Nephron (organoid): Measurements from ENCODE around the gene GHDC.

Experiments
- H3K27ac Mint-ChIP-seq, 3 experiments: 2 replicates each; pipeline ENCODE4 v1.8.0; 2020; ENCODE audit warnings: mixed read lengths in 3 of 3, mild to moderate bottlenecking in 2 of 3, moderate library complexity in 1 of 3
- H3K27me3 Mint-ChIP-seq: 2 replicates; pipeline ENCODE4 v1.8.0; 2021; ENCODE audit warnings: low read depth, mild to moderate bottlenecking, moderate library complexity, mixed read lengths
- H3K36me3 Mint-ChIP-seq: 2 replicates; pipeline ENCODE4 v1.8.0; 2020; ENCODE audit warnings: low read depth, mixed read lengths
- H3K4me1 Mint-ChIP-seq: 2 replicates; pipeline ENCODE4 v1.8.0; 2020; ENCODE audit warnings: mixed read lengths
- H3K4me3 Mint-ChIP-seq, 3 experiments: 2 replicates each; pipeline ENCODE4 v1.8.0; 2020; ENCODE audit warnings: mild to moderate bottlenecking in 3 of 3, mixed read lengths in 3 of 3, moderate library complexity in 2 of 3
- H3K9me3 Mint-ChIP-seq: 2 replicates; pipeline ENCODE4 v1.8.0; 2020; ENCODE audit warnings: mixed read lengths
- TF ChIP-seq, protein P1 (sequence below), 3 experiments: fragments of 200-600 bp; sonication (generic); IDR thresholded peaks; one replicate each; pipeline ENCODE4 v1.5.0; 2021; ENCODE audit warnings: antibody characterized with exemption in 3 of 3; ENCODE audit not compliant: unreplicated experiment in 3 of 3

Gene GHDC

DNA sequence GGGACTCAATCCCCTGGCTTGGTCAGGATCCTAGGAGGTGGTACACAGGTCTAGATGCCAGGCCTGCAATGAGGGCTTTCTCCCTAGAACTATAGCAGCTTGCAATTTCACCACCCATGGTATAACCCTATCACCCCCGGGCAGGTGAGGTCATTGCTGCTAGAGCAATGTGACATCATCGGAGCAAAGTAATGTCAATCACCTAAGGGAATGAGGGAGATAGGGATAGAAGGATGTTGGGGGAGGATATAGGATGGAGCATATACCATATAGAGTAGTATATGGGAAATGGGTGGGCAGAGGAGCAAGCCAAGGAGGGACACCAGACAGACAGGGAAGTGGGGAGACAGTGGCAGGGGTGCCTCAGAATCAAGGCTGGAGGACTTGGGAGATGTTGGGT lies 16.6 kb downstream of the GHDC start:
- no peaks in the 10 kb centered on the region for H3K36me3 Mint-ChIP-seq
- H3K27me3 Mint-ChIP-seq: peaks cover 74% of the 10 kb centered on the region
- H3K4me1 Mint-ChIP-seq: no peaks in the 10 kb centered on the region
- no peaks in the 10 kb centered on the region for H3K9me3 Mint-ChIP-seq
- H3K4me3 Mint-ChIP-seq: no peak overlapping the region
- no peak overlapping the region for H3K27ac Mint-ChIP-seq
- TF ChIP-seq, protein P1, sequence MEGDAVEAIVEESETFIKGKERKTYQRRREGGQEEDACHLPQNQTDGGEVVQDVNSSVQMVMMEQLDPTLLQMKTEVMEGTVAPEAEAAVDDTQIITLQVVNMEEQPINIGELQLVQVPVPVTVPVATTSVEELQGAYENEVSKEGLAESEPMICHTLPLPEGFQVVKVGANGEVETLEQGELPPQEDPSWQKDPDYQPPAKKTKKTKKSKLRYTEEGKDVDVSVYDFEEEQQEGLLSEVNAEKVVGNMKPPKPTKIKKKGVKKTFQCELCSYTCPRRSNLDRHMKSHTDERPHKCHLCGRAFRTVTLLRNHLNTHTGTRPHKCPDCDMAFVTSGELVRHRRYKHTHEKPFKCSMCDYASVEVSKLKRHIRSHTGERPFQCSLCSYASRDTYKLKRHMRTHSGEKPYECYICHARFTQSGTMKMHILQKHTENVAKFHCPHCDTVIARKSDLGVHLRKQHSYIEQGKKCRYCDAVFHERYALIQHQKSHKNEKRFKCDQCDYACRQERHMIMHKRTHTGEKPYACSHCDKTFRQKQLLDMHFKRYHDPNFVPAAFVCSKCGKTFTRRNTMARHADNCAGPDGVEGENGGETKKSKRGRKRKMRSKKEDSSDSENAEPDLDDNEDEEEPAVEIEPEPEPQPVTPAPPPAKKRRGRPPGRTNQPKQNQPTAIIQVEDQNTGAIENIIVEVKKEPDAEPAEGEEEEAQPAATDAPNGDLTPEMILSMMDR (IDR thresholded peaks at IDR 0.05; ENCODE audit: unreplicated experiment in 3 of 3): no peak

GRCh38 chr17:42174126-42174783 lies 20.0 kb downstream of the GHDC start:
- Mint-ChIP-seq H3K4me1 (no peaks in the 10 kb centered on the region), H3K36me3 (no peaks in the 10 kb centered on the region), H3K4me3 (no peak overlapping the region), H3K27ac (no peak overlapping the region), H3K9me3 (no peaks in the 10 kb centered on the region), H3K27me3 (peaks cover 54% of the 10 kb centered on the region)
- TF ChIP-seq, protein P1 (IDR thresholded peaks at IDR 0.05; ENCODE audit: unreplicated experiment in 3 of 3): no peak

- H3K36me3 Mint-ChIP-seq: no peaks in the 10 kb centered on the region
- H3K27ac Mint-ChIP-seq: no peak overlapping the region
- peaks cover 37% of the 10 kb centered on the region for H3K27me3 Mint-ChIP-seq
- no peak overlapping the region for H3K4me3 Mint-ChIP-seq
- no peaks in the 10 kb centered on the region for H3K9me3 Mint-ChIP-seq
- TF ChIP-seq, protein P1 (IDR thresholded peaks at IDR 0.05; ENCODE audit: unreplicated experiment in 3 of 3): no peak
- no peaks in the 10 kb centered on the region for H3K4me1 Mint-ChIP-seq
Measured at GRCh38 chr17:42171831-42172230, 22.5 kb downstream of the GHDC start.

DNA sequence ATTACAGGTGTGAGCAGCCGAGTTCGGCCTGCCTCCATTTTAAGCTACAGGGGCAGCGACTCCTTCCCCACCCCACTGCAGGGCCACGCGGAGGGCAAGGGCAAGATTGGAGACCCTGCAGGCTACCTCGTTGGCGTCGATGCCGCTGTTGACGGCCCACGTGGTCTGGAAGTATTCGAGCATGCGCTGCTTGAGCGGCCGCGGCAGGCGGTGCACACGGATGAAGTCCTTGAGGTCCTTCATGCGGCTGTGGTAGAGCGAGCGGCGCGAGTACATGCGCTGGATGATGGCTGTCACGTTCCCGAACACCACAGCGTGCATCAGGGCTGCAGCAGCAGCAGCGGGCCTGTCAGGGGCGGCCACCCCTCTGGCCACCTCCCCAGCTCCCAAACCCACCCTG lies 24.9 kb downstream of the GHDC start:
- TF ChIP-seq, protein P1 (IDR thresholded peaks at IDR 0.05; ENCODE audit: unreplicated experiment in 3 of 3): no peak
- peaks cover 26% of the 10 kb centered on the region for H3K27me3 Mint-ChIP-seq
- H3K9me3 Mint-ChIP-seq: no peaks in the 10 kb centered on the region
- H3K27ac Mint-ChIP-seq: no peak overlapping the region
- no peak overlapping the region for H3K4me3 Mint-ChIP-seq
- H3K4me1 Mint-ChIP-seq: no peaks in the 10 kb centered on the region
- no peaks in the 10 kb centered on the region for H3K36me3 Mint-ChIP-seq

- Mint-ChIP-seq H3K4me1 (no peaks in the 10 kb centered on the region), H3K27ac (no peak overlapping the region), H3K4me3 (no peak overlapping the region), H3K36me3 (no peaks in the 10 kb centered on the region), H3K9me3 (no peaks in the 10 kb centered on the region), H3K27me3 (peaks cover 22% of the 10 kb centered on the region)
- TF ChIP-seq, protein P1 (IDR thresholded peaks at IDR 0.05; ENCODE audit: unreplicated experiment in 3 of 3): no peak
Measured at GRCh38 chr17:42167807-42168206, 26.5 kb downstream of the GHDC start.

DNA sequence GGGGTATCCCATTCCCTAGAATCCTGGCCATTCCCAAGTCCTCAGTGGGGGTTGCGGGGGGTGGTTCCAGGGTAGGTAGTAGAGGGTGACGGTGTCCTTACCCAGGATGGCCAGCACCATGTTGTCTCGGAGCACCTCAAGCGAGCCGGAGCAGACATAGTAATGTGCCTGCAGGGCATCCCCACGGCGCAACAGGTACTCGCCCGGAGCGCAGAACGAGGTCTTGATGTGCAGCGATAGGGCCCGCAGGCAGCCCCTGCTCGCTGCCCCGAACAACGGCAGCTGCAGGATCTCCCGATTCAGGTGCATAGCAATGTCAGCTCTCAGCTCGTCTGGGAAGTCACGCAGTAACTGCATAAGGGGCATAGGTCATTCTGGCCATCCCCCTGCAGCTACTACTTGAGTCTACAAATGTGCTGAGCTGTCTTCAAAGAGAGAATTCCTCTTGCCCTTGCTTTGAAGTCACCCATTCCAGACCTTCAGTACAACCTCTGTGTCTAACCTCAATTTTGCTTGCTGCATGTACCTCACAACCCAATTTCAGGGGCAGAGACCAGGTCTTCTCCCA lies 28.0 kb downstream of the GHDC start:
- Mint-ChIP-seq H3K4me3 (no peak overlapping the region), H3K9me3 (no peaks in the 10 kb centered on the region), H3K36me3 (no peaks in the 10 kb centered on the region), H3K27me3 (peaks cover 11% of the 10 kb centered on the region), H3K27ac (no peak overlapping the region), H3K4me1 (no peaks in the 10 kb centered on the region)
- TF ChIP-seq, protein P1 (IDR thresholded peaks at IDR 0.05; ENCODE audit: unreplicated experiment in 3 of 3): no peak
